ENCODE data around the gene NPFF. TPM values are rescaled to one million over a fixed set of nuclear protein-coding genes. Genes with fewer than 3 reads are reported as not detected.

Gene NPFF
- total and polyA plus RNA-seq, 2 donors (not counting 3 experiments of a cell fraction or from before 2014, with no cell fraction given): not detected

DNA sequence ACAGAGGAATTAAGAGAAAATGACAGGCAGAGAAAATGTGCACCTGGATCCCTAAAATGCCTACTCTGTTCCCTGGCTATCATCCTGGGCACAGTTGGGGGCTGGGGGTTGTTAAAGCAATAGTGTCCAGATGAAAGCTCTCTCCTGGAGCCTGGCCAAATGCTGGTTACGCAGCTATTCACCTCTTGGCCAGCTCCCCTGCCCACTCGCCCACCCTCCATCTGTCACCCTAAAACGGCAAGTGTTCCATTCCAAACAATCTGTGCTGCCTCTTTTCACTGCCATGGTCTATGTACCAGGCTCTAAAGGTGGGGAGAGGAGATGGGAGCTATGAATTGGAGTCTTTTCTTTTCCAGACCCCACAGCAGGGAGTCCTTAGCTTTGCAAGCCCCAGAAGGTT, 24.7 kb upstream of the NPFF start:
- POLR2A ChIA-PET: interaction anchor here (0.7 kb wide), 2 partner anchors 86 to 92 kb away, joined by 3 to 4 read pairs; no protein-coding TSS in a partner anchor

More for the DNA sequence above, 24.7 kb upstream of the NPFF start:
- Histone ChIP-seq H3K4me3 (replicated peaks in 1 of 3; ENCODE audit: insufficient read depth in 1 of 3, low read depth in 1 of 3, low read length in 3 of 3) (no peak overlapping the region), H2AFZ (ENCODE audit: low read depth, low read length) (no peak overlapping the region), H3K27ac (ENCODE audit: insufficient read depth, low read depth, low read length) (no peak overlapping the region), H3K27me3 (ENCODE audit: control insufficient read depth in 2 of 2, insufficient read depth in 2 of 2, low read length in 2 of 2) (no peaks in the 10 kb centered on the region), H4K20me1 (replicated peaks; ENCODE audit: control insufficient read depth, extremely low read depth, insufficient read depth, low read length) (no peaks in the 10 kb centered on the region), H3K36me3 (ENCODE audit: control insufficient read depth in 2 of 2, extremely low read depth in 1 of 2, insufficient read depth in 2 of 2, low read length in 2 of 2) (peaks cover 28 to 29% of the 10 kb centered on the region in 2 experiments), H3K79me2 (ENCODE audit: control insufficient read depth, insufficient read depth, low read length) (no peaks in the 10 kb centered on the region), H3K4me2 (ENCODE audit: insufficient read depth, low read length) (no peak overlapping the region), H3K9ac (replicated peaks; ENCODE audit: extremely low read depth, insufficient read depth, low read length) (no peak overlapping the region), H3K4me1 (ENCODE audit: control insufficient read depth, extremely low read depth, insufficient read depth, low read length) (no peaks in the 10 kb centered on the region), H3K9me1 (replicated peaks; ENCODE audit: control insufficient read depth, extremely low read depth, insufficient read depth, low read length) (no peaks in the 10 kb centered on the region), H3K9me3 (replicated peaks; ENCODE audit: control insufficient read depth, insufficient read depth, low read length) (no peaks in the 10 kb centered on the region)
- DNase-seq (ENCODE audit: low read depth, low spot score) (no peak), FAIRE-seq (no peak)
- CTCF ChIA-PET: interaction anchor here (1.4 kb wide), 1 partner anchor 11 kb away, joined by 8 read pairs; no protein-coding TSS in a partner anchor
- intact Hi-C loops (cut with micrococcal nuclease): no loop called here
- BruUV-seq (replicated peaks): no TSS peak
- TF ChIP-seq FOS (IDR thresholded peaks at IDR 0.05; ENCODE audit: borderline replicate concordance, insufficient read depth, low read length) (no peak), GATA2 (IDR thresholded peaks at IDR 0.05; ENCODE audit: insufficient read depth, insufficient read length, low read depth, low read length) (no peak), EZH2 (IDR thresholded peaks at IDR 0.05; ENCODE audit: borderline replicate concordance, low read depth, low read length, severe bottlenecking) (no peak), MYC (IDR thresholded peaks at IDR 0.05; ENCODE audit: low read depth, low read length) (no peak), POLR2A (IDR thresholded peaks at IDR 0.05; ENCODE audit: low read depth, low read length) (no peak), POLR2AphosphoS5 (IDR thresholded peaks at IDR 0.05; ENCODE audit: insufficient read depth, low read depth, low read length) (no peak), JUN (IDR thresholded peaks at IDR 0.05; ENCODE audit: borderline replicate concordance, insufficient read depth, insufficient read length, low read depth) (no peak)
- TF ChIP-seq, protein P1, sequence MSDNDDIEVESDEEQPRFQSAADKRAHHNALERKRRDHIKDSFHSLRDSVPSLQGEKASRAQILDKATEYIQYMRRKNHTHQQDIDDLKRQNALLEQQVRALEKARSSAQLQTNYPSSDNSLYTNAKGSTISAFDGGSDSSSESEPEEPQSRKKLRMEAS (IDR thresholded peaks at IDR 0.05; ENCODE audit: insufficient read depth, insufficient read length): no peak
- TF ChIP-seq, protein P2, sequence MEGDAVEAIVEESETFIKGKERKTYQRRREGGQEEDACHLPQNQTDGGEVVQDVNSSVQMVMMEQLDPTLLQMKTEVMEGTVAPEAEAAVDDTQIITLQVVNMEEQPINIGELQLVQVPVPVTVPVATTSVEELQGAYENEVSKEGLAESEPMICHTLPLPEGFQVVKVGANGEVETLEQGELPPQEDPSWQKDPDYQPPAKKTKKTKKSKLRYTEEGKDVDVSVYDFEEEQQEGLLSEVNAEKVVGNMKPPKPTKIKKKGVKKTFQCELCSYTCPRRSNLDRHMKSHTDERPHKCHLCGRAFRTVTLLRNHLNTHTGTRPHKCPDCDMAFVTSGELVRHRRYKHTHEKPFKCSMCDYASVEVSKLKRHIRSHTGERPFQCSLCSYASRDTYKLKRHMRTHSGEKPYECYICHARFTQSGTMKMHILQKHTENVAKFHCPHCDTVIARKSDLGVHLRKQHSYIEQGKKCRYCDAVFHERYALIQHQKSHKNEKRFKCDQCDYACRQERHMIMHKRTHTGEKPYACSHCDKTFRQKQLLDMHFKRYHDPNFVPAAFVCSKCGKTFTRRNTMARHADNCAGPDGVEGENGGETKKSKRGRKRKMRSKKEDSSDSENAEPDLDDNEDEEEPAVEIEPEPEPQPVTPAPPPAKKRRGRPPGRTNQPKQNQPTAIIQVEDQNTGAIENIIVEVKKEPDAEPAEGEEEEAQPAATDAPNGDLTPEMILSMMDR (IDR thresholded peaks at IDR 0.05; ENCODE audit: extremely low read depth in 1 of 2, insufficient read depth in 1 of 2, low read depth in 1 of 2, low read length in 2 of 2): no peak
- dilution Hi-C loops (cut with MboI; ENCODE audit: extremely low pct_ligation_motif_present, low sequenced_read_pairs): no loop called here

Measured in endothelial cell of umbilical vein (primary cell).